Hepatocyte (in vitro differentiated cells): ENCODE measurements around the gene TPD52L2.

Experiments
- EZH2 ChIP-seq: fragments of 200-600 bp; sonication (generic); IDR thresholded peaks from 2 replicates; pipeline ENCODE4 v1.6.1; 2016; ENCODE audit warnings: antibody characterized with exemption, mild to moderate bottlenecking, borderline replicate concordance
- EZH2phosphoT487 ChIP-seq: fragments of 200-600 bp; sonication (generic); IDR thresholded peaks from one replicate; pipeline ENCODE4 v1.6.1; 2018; ENCODE audit warnings: antibody characterized with exemption, mild to moderate bottlenecking, low read depth, moderate library complexity; ENCODE audit not compliant: unreplicated experiment, severe bottlenecking

DNA sequence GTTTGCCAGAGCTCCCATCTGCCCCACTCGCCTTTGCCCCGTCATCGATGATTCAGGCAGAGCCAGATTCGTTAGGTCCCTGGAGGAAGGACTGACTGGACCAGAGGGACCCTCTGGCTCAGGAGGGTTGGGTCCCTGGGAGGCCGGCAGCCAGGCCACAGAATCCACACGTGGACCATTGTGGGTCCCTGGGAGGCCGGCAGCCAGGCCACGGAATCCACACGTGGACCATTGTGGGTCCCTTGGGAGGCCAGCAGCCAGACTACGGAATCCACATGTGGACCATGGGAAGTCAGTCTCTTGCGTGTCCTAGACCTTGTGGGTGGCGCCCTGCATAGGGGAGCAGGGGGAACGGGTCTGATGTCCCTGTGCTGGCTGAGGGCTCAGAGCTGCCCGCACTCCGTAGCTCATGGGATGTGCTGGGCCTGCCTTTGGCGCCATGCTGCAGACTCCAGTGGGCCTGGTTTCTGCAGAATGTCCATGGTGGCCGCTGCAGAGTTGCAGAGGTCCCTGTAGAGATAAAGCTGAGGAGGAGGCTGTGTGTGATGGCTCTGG lies 67.6 kb downstream of the TPD52L2 start:
- TF ChIP-seq EZH2phosphoT487 (no peak), EZH2 (no peak)
